ENCODE results near the gene TRPM7.
"Not testable (repeated sequence)": the region's sequence is repeated elsewhere in the genome, so short reads cannot be mapped to it uniquely, and the experiment has no call there.

The TRPM7 gene

GRCh38 chr15:50686469-50687301 is at the start of gene TRPM7:
Gene TRPM7, minus strand, starts transcription at chr15:50686797. Its CDS starts 264 bp downstream, at chr15:50686533.
- no peak for FAIRE-seq

- FAIRE-seq, result no peak
Observed at GRCh38 chr15:50735156-50735555, 48.6 kb upstream of the TRPM7 start.

GRCh38 chr15:50726315-50726714 is 39.7 kb upstream of the TRPM7 start:
- no peak for FAIRE-seq

- no peak for FAIRE-seq
Observed at GRCh38 chr15:50718700-50719125, 32.1 kb upstream of the TRPM7 start.

- FAIRE-seq, result no peak
Observed at GRCh38 chr15:50712018-50712417, 25.4 kb upstream of the TRPM7 start.

- no peak for FAIRE-seq
Observed at GRCh38 chr15:50710585-50710984, 24.0 kb upstream of the TRPM7 start.

- FAIRE-seq, result no peak
Observed at GRCh38 chr15:50707878-50708427, 21.4 kb upstream of the TRPM7 start.

- FAIRE-seq, result no peak
Observed at GRCh38 chr15:50702762-50703334, 16.3 kb upstream of the TRPM7 start.

- FAIRE-seq, result no peak
Observed at GRCh38 chr15:50698101-50698500, 11.5 kb upstream of the TRPM7 start.

- FAIRE-seq, result no peak
Observed at GRCh38 chr15:50697109-50697797, 10.7 kb upstream of the TRPM7 start.

- FAIRE-seq, result not testable (repeated sequence)
Observed at GRCh38 chr15:50694634-50695165, 8.1 kb upstream of the TRPM7 start.

- FAIRE-seq, result no peak
Observed at GRCh38 chr15:50687302-50687902, 805 bp upstream of the TRPM7 start.

- no peak for FAIRE-seq
Observed at GRCh38 chr15:50685976-50686468, 575 bp downstream of the TRPM7 start.

GRCh38 chr15:50685191-50685975 is 1.2 kb downstream of the TRPM7 start:
- FAIRE-seq, result no peak

GRCh38 chr15:50681467-50681866 is 5.1 kb downstream of the TRPM7 start:
- FAIRE-seq, result no peak

- no peak for FAIRE-seq
Observed at GRCh38 chr15:50676799-50677483, 9.7 kb downstream of the TRPM7 start.

GRCh38 chr15:50675535-50676144 is 11.0 kb downstream of the TRPM7 start:
- FAIRE-seq, result peak; percentile 96

GRCh38 chr15:50670115-50670514 is 16.5 kb downstream of the TRPM7 start:
- no peak for FAIRE-seq

- no peak for FAIRE-seq
Observed at GRCh38 chr15:50669611-50670010, 17.0 kb downstream of the TRPM7 start.

- no peak for FAIRE-seq
Observed at GRCh38 chr15:50665938-50666337, 20.7 kb downstream of the TRPM7 start.

GRCh38 chr15:50655555-50655954 is 31.0 kb downstream of the TRPM7 start:
- no peak for FAIRE-seq

Measured in A204.1 (cell line).